ENCODE results near the gene CHCHD4. TPM values are rescaled to one million over a fixed set of nuclear protein-coding genes. Genes with fewer than 3 reads are reported as not detected.

CHCHD4 gene
- total and polyA plus RNA-seq, 2 of the 13 experiments (the other 11 are each of a cell fraction or from before 2014, with no cell fraction given) = 15.8 to 24.1 TPM

DNA sequence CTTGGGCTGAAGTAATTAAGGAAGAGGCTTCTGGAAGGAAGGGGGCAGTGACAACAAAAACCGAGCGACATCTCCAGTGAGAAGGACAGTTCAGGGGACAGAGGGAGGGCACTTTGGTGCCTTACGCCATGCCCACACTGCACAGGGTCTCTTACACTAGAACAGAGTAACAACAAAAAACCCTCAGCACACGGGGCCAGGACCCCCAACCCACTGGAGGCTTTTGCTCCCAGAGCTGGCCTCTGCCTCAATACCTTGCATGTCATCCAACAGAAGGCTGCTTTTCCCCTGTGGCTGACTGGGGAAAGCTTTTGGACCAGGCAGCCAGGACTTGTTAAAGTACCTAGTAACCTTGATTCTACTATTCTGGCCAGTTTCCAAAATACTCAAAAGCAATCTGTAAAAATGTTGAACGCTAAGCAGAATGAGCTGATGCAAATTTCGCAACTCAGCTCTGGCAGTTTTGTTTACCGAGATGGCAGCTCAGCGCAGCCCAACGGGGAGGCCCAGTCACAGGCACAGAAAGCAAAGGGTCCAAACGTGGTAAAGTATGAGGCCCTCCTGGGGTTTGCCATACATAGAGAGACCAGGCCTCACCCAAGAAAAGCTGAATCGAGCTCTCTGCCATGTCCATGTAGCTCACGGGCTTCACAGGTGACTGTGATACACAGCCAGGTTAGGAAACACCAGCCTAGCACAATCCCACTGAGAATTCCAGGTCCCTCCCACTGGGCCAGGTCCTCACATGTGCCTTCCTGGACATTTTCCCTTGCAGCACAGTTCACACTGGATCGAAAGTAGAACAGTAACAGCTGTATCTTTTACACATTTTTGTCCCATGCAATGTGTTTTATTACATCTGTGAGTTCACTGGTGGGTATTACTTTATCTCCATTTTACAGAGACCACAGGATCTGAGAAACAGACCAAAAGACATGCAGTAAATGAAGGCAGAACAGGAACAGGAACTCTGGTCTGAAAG is 6.0 kb downstream of the CHCHD4 start (continued):
- TF ChIP-seq, protein P1, sequence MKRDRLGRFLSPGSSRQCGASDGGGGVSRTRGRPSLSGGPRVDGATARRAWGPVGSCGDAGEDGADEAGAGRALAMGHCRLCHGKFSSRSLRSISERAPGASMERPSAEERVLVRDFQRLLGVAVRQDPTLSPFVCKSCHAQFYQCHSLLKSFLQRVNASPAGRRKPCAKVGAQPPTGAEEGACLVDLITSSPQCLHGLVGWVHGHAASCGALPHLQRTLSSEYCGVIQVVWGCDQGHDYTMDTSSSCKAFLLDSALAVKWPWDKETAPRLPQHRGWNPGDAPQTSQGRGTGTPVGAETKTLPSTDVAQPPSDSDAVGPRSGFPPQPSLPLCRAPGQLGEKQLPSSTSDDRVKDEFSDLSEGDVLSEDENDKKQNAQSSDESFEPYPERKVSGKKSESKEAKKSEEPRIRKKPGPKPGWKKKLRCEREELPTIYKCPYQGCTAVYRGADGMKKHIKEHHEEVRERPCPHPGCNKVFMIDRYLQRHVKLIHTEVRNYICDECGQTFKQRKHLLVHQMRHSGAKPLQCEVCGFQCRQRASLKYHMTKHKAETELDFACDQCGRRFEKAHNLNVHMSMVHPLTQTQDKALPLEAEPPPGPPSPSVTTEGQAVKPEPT (CRISPR knock-in tag; IDR thresholded peaks at IDR 0.05; ENCODE audit: low read depth) = no peak
- TF ChIP-seq, protein P2, sequence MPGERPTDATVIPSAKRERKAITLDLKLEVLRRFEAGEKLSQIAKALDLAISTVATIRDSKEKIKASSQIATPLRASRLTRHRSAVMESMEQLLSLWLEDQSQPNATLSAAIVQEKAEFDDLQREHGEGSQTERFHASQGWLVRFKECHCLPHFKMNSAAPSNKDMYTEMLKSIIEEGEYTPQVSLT (CRISPR knock-in tag; IDR thresholded peaks at IDR 0.05; ENCODE audit: borderline replicate concordance, low read depth) = no peak
- TF ChIP-seq NFIC (IDR thresholded peaks at IDR 0.05; ENCODE audit: low read length) = no peak
- TF ChIP-seq, protein P3, sequence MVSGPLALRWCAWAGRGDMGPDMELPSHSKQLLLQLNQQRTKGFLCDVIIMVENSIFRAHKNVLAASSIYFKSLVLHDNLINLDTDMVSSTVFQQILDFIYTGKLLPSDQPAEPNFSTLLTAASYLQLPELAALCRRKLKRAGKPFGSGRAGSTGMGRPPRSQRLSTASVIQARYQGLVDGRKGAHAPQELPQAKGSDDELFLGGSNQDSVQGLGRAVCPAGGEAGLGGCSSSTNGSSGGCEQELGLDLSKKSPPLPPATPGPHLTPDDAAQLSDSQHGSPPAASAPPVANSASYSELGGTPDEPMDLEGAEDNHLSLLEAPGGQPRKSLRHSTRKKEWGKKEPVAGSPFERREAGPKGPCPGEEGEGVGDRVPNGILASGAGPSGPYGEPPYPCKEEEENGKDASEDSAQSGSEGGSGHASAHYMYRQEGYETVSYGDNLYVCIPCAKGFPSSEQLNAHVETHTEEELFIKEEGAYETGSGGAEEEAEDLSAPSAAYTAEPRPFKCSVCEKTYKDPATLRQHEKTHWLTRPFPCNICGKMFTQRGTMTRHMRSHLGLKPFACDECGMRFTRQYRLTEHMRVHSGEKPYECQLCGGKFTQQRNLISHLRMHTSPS (CRISPR knock-in tag; IDR thresholded peaks at IDR 0.05; ENCODE audit: low read depth) = peak; percentile 67
- TF ChIP-seq, protein P4, sequence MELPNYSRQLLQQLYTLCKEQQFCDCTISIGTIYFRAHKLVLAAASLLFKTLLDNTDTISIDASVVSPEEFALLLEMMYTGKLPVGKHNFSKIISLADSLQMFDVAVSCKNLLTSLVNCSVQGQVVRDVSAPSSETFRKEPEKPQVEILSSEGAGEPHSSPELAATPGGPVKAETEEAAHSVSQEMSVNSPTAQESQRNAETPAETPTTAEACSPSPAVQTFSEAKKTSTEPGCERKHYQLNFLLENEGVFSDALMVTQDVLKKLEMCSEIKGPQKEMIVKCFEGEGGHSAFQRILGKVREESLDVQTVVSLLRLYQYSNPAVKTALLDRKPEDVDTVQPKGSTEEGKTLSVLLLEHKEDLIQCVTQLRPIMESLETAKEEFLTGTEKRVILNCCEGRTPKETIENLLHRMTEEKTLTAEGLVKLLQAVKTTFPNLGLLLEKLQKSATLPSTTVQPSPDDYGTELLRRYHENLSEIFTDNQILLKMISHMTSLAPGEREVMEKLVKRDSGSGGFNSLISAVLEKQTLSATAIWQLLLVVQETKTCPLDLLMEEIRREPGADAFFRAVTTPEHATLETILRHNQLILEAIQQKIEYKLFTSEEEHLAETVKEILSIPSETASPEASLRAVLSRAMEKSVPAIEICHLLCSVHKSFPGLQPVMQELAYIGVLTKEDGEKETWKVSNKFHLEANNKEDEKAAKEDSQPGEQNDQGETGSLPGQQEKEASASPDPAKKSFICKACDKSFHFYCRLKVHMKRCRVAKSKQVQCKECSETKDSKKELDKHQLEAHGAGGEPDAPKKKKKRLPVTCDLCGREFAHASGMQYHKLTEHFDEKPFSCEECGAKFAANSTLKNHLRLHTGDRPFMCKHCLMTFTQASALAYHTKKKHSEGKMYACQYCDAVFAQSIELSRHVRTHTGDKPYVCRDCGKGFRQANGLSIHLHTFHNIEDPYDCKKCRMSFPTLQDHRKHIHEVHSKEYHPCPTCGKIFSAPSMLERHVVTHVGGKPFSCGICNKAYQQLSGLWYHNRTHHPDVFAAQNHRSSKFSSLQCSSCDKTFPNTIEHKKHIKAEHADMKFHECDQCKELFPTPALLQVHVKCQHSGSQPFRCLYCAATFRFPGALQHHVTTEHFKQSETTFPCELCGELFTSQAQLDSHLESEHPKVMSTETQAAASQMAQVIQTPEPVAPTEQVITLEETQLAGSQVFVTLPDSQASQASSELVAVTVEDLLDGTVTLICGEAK (IDR thresholded peaks at IDR 0.05) = no peak
- TF ChIP-seq, protein P4 (CRISPR knock-in tag; IDR thresholded peaks at IDR 0.05) = no peak
- no peak; the same call in 1 of the 2 replicates for TF ChIP-seq SSRP1 (CRISPR knock-in tag; IDR thresholded peaks at IDR 0.05)
- TF ChIP-seq, protein P5, sequence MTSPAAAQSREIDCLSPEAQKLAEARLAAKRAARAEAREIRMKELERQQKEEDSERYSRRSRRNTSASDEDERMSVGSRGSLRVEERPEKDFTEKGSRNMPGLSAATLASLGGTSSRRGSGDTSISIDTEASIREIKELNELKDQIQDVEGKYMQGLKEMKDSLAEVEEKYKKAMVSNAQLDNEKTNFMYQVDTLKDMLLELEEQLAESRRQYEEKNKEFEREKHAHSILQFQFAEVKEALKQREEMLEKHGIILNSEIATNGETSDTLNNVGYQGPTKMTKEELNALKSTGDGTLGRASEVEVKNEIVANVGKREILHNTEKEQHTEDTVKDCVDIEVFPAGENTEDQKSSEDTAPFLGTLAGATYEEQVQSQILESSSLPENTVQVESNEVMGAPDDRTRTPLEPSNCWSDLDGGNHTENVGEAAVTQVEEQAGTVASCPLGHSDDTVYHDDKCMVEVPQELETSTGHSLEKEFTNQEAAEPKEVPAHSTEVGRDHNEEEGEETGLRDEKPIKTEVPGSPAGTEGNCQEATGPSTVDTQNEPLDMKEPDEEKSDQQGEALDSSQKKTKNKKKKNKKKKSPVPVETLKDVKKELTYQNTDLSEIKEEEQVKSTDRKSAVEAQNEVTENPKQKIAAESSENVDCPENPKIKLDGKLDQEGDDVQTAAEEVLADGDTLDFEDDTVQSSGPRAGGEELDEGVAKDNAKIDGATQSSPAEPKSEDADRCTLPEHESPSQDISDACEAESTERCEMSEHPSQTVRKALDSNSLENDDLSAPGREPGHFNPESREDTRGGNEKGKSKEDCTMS (CRISPR knock-in tag; conservative IDR thresholded peaks at IDR 0.05) = no peak
- TF ChIP-seq, protein P6, sequence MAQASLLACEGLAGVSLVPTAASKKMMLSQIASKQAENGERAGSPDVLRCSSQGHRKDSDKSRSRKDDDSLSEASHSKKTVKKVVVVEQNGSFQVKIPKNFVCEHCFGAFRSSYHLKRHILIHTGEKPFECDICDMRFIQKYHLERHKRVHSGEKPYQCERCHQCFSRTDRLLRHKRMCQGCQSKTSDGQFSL (CRISPR knock-in tag; IDR thresholded peaks at IDR 0.05) = no peak
- TF ChIP-seq MTA1 (CRISPR knock-in tag; IDR thresholded peaks at IDR 0.05; ENCODE audit: borderline replicate concordance) = no peak
- no peak for TF ChIP-seq KLF15 (CRISPR knock-in tag; IDR thresholded peaks at IDR 0.05; ENCODE audit: borderline replicate concordance)
